OCI-LY1 (cell line): ENCODE data around the gene KLRK1.

Experiments used
- CTCF ChIP-seq: fragments of 200-600 bp; sonication (generic), shearing (Covaris generic); IDR thresholded peaks from 2 replicates; pipeline ENCODE4 v1.5.1; 2017; ENCODE audit warnings: mild to moderate bottlenecking, antibody characterized with exemption, low read length, moderate library complexity, mixed read lengths
- EZH2 ChIP-seq: fragments of 200-600 bp; sonication (generic), shearing (Covaris generic); IDR thresholded peaks from 2 replicates; pipeline ENCODE4 v1.8.0; 2017; ENCODE audit warnings: borderline replicate concordance, mixed run types, mild to moderate bottlenecking, antibody characterized with exemption, low read length, moderate library complexity, mixed read lengths

GRCh38 chr12:10398168-10398567 is 8.3 kb upstream of the KLRK1 start:
- no peak for TF ChIP-seq CTCF
- no peak for TF ChIP-seq EZH2
